H9 (cell line): ENCODE results near the gene FPR2. TPM values are rescaled to one million over a fixed set of nuclear protein-coding genes. Genes with fewer than 3 reads are reported as not detected.

Experiments used
- DNase-seq: peaks from one replicate; pipeline ENCODE4 v3.0.0-alpha.2; 2017
- H2AFZ ChIP-seq: one replicate; pipeline ENCODE4 v1.6.1; 2013; ENCODE audit warnings: mild to moderate bottlenecking, low read length, control low read depth, moderate library complexity
- H2AK5ac ChIP-seq: 2 replicates; pipeline ENCODE4 v1.6.1; 2013; ENCODE audit warnings: low read length, control low read depth, mixed read lengths; ENCODE audit not compliant: insufficient read length
- H2BK120ac ChIP-seq: one replicate; pipeline ENCODE4 v1.6.1; 2013; ENCODE audit warnings: low read depth, mild to moderate bottlenecking, low read length, control low read depth, inconsistent platforms; ENCODE audit not compliant: poor library complexity, severe bottlenecking
- H2BK12ac ChIP-seq: 2 replicates; pipeline ENCODE4 v1.6.1; 2013; ENCODE audit warnings: low read length, control low read depth, mixed read lengths, low read depth; ENCODE audit not compliant: insufficient read length
- H2BK15ac ChIP-seq: 2 replicates; pipeline ENCODE4 v1.6.1; 2013; ENCODE audit warnings: low read depth, low read length, control low read depth
- H2BK20ac ChIP-seq: one replicate; pipeline ENCODE4 v1.6.1; 2013; ENCODE audit warnings: low read depth, mild to moderate bottlenecking, low read length, control low read depth, inconsistent platforms; ENCODE audit not compliant: poor library complexity, severe bottlenecking
- H2BK5ac ChIP-seq: 2 replicates; pipeline ENCODE4 v1.6.1; 2013; ENCODE audit warnings: low read length, control low read depth, mixed read lengths; ENCODE audit not compliant: insufficient read length
- H3K14ac ChIP-seq: 2 replicates; pipeline ENCODE4 v1.6.1; 2013; ENCODE audit warnings: low read length, control low read depth; ENCODE audit not compliant: insufficient read depth
- H3K18ac ChIP-seq: 2 replicates; pipeline ENCODE4 v1.6.1; 2013; ENCODE audit warnings: low read depth, mild to moderate bottlenecking, mixed read lengths, low read length, control low read depth; ENCODE audit not compliant: insufficient read length
- H3K23ac ChIP-seq: 2 replicates; pipeline ENCODE4 v1.6.1; 2013; ENCODE audit warnings: low read length, control low read depth, mixed read lengths, low read depth; ENCODE audit not compliant: insufficient read length
- H3K23me2 ChIP-seq: 2 replicates; pipeline ENCODE4 v1.6.1; 2013; ENCODE audit warnings: low read depth, mild to moderate bottlenecking, mixed read lengths, low read length, control low read depth; ENCODE audit not compliant: insufficient read length, poor library complexity, severe bottlenecking
- H3K27ac ChIP-seq: 2 replicates; pipeline ENCODE4 v1.5.1; 2013; ENCODE audit warnings: low read length, control low read depth, mixed read lengths, low read depth; ENCODE audit not compliant: insufficient read length
- H3K27me3 ChIP-seq: 2 replicates; pipeline ENCODE4 v1.6.1; 2013; ENCODE audit warnings: low read length, control low read depth, inconsistent platforms; ENCODE audit not compliant: insufficient read depth
- H3K4ac ChIP-seq: 2 replicates; pipeline ENCODE4 v1.6.1; 2013; ENCODE audit warnings: low read depth, mild to moderate bottlenecking, control low read depth, inconsistent platforms, low read length, moderate library complexity
- H3K4me1 ChIP-seq: 2 replicates; pipeline ENCODE4 v1.6.1; 2013; ENCODE audit warnings: low read length, control low read depth, inconsistent platforms; ENCODE audit not compliant: insufficient read depth
- H3K4me2 ChIP-seq: 2 replicates; pipeline ENCODE4 v1.6.1; 2013; ENCODE audit warnings: low read length, control low read depth, mixed read lengths; ENCODE audit not compliant: insufficient read length, insufficient read depth
- H3K56ac ChIP-seq: 2 replicates; pipeline ENCODE4 v1.6.1; 2013; ENCODE audit warnings: low read depth, mild to moderate bottlenecking, mixed read lengths, low read length, control low read depth; ENCODE audit not compliant: insufficient read length
- H3K79me1 ChIP-seq: 2 replicates; pipeline ENCODE4 v1.6.1; 2013; ENCODE audit warnings: low read depth, mild to moderate bottlenecking, moderate library complexity, low read length, control low read depth, inconsistent platforms; ENCODE audit not compliant: insufficient read depth, poor library complexity, severe bottlenecking
- H3K79me2 ChIP-seq: 2 replicates; pipeline ENCODE4 v1.6.1; 2013; ENCODE audit warnings: low read length, control low read depth, inconsistent platforms; ENCODE audit not compliant: insufficient read depth
- H3K9ac ChIP-seq: 2 replicates; pipeline ENCODE4 v1.6.1; 2013; ENCODE audit warnings: low read length, control low read depth, mixed read lengths; ENCODE audit not compliant: insufficient read length; ENCODE audit errors: extremely low read depth
- H3K9me3 ChIP-seq: one replicate; pipeline ENCODE4 v1.6.1; 2013; ENCODE audit warnings: low read depth, low read length, inconsistent platforms; ENCODE audit not compliant: control insufficient read depth
- H3T11ph ChIP-seq: one replicate; pipeline ENCODE4 v1.6.1; 2013; ENCODE audit warnings: mild to moderate bottlenecking, low read length, control low read depth, inconsistent platforms
- H4K20me1 ChIP-seq: one replicate; pipeline ENCODE4 v1.6.1; 2013; ENCODE audit not compliant: control insufficient read depth, insufficient read length, insufficient read depth
- H4K5ac ChIP-seq: 2 replicates; pipeline ENCODE4 v1.6.1; 2013; ENCODE audit warnings: low read depth, mild to moderate bottlenecking, mixed read lengths, low read length, control low read depth; ENCODE audit not compliant: insufficient read length
- H4K8ac ChIP-seq: replicated peaks from 2 replicates; pipeline ENCODE4 v1.6.1; 2013; ENCODE audit warnings: low read length, control low read depth, mixed read lengths, low read depth; ENCODE audit not compliant: insufficient read length
- H4K91ac ChIP-seq: 2 replicates; pipeline ENCODE4 v1.6.1; 2013; ENCODE audit warnings: low read depth, mild to moderate bottlenecking, moderate library complexity, mixed read lengths, low read length, control low read depth; ENCODE audit not compliant: insufficient read length
- H3K27ac Mint-ChIP-seq, 3 experiments: 2 replicates in 2 of 3; 3 replicates in 1 of 3; pipeline ENCODE4 v1.8.0; 2020 to 2021; ENCODE audit warnings: mixed read lengths in 3 of 3, mild to moderate bottlenecking in 1 of 3, moderate library complexity in 1 of 3
- H3K27me3 Mint-ChIP-seq: 2 replicates; pipeline ENCODE4 v1.8.0; 2021; ENCODE audit warnings: low read depth, mild to moderate bottlenecking, moderate library complexity, mixed read lengths
- H3K36me3 Mint-ChIP-seq, 3 experiments: 2 replicates in 2 of 3; 3 replicates in 1 of 3; pipeline ENCODE4 v1.8.0; 2020 to 2021; ENCODE audit warnings: low read depth in 3 of 3, mixed read lengths in 3 of 3; ENCODE audit not compliant: insufficient read depth in 1 of 3
- H3K4me1 Mint-ChIP-seq, 2 experiments: 2 replicates each; pipeline ENCODE4 v1.8.0; 2020; ENCODE audit warnings: mixed read lengths in 2 of 2
- H3K4me3 Mint-ChIP-seq, 2 experiments: 2 replicates in 1 of 2; 3 replicates in 1 of 2; pipeline ENCODE4 v1.8.0; 2020 to 2021; ENCODE audit warnings: mild to moderate bottlenecking in 2 of 2, mixed read lengths in 2 of 2, moderate library complexity in 1 of 2
- H3K9me3 Mint-ChIP-seq, 2 experiments: 2 replicates in 1 of 2; 3 replicates in 1 of 2; pipeline ENCODE4 v1.8.0; 2020; ENCODE audit warnings: mild to moderate bottlenecking in 2 of 2, mixed read lengths in 2 of 2, moderate library complexity in 1 of 2
- WGBS: extraction: QIAGEN DNeasy Blood & Tissue Kit; methylation state at CpG from one replicate; pipeline ENCODE4 v1.1.7; 2013; ENCODE audit warnings: missing lambda C conversion rate, low lambda C conversion rate, mixed read lengths; ENCODE audit not compliant: insufficient read length; ENCODE audit errors: extremely low coverage; 5-methylcytosine and 5-hydroxymethylcytosine counted together
- total RNA-seq: library from RNA; stranded (reverse); gene quantifications from 2 replicates; pipeline ENCODE4 v1.2.1, GENCODE V29; 2021
- TF ChIP-seq, protein P1 (sequence below): fragments of 200-600 bp; sonication (generic); conservative IDR thresholded peaks from 3 replicates; pipeline ENCODE4 v1.8.0; 2021; ENCODE audit warnings: antibody characterized with exemption, mild to moderate bottlenecking

FPR2 gene
- total RNA-seq, 1 experiment from 2014 or later = not detected

DNA sequence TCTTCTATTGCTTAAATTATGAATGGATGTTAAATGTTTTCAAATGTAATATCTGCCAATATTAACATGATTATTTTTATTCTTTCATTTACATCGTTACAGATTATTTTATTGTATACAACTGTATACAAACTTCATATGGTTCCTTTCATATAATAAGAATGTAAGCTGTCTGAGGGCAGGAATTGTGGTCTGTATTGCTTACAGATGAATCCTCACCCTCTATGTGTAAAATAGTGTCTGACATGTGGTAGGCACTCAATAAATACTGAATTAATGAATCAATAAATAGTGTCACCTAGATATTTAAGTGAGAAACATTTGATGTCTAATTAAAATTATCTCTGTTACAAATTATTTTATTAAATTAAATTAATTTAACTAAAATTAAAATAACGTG is 41.8 kb downstream of the FPR2 start:
- WGBS = no CpG with 5 or more reads among the region's 2 CpGs

More for the DNA sequence above, 41.8 kb downstream of the FPR2 start:
- peaks cover 5 to 17% (median 16%) of the 10 kb centered on the region in 3 experiments; a peak in 5 of 7 replicates for H3K36me3 Mint-ChIP-seq
- Histone ChIP-seq H2BK20ac (no peak overlapping the region), H3T11ph (no peak overlapping the region), H4K91ac (no peak overlapping the region), H3K79me2 (no peaks in the 10 kb centered on the region), H4K20me1 (no peaks in the 10 kb centered on the region), H3K18ac (no peak overlapping the region), H3K9me3 (no peaks in the 10 kb centered on the region), H2BK5ac (no peak overlapping the region), H3K4ac (no peak overlapping the region), H3K79me1 (no peaks in the 10 kb centered on the region), H3K23me2 (no peaks in the 10 kb centered on the region), H3K9ac (no peak overlapping the region), H4K5ac (no peak overlapping the region), H2AFZ (no peak overlapping the region), H2BK120ac (no peak overlapping the region), H3K14ac (no peak overlapping the region), H3K27ac (no peak overlapping the region), H2BK12ac (no peak overlapping the region), H4K8ac (no peak overlapping the region), H3K27me3 (no peaks in the 10 kb centered on the region), H3K4me2 (no peak overlapping the region), H2AK5ac (no peak overlapping the region), H3K4me1 (no peaks in the 10 kb centered on the region), H3K23ac (no peak overlapping the region), H3K56ac (no peak overlapping the region), H2BK15ac (no peak overlapping the region)
- peaks cover 74 to 89% of the 10 kb centered on the region in 2 experiments for H3K9me3 Mint-ChIP-seq
- DNase-seq = no peak
- no peak overlapping the region for H3K4me3 Mint-ChIP-seq
- peaks cover 0 to 11% of the 10 kb centered on the region in 2 experiments; a peak in 2 of 4 replicates for H3K4me1 Mint-ChIP-seq
- no peak overlapping the region for H3K27ac Mint-ChIP-seq
- H3K27me3 Mint-ChIP-seq = peaks cover 2% of the 10 kb centered on the region; the same call in 1 of the 2 replicates
- TF ChIP-seq, protein P1, sequence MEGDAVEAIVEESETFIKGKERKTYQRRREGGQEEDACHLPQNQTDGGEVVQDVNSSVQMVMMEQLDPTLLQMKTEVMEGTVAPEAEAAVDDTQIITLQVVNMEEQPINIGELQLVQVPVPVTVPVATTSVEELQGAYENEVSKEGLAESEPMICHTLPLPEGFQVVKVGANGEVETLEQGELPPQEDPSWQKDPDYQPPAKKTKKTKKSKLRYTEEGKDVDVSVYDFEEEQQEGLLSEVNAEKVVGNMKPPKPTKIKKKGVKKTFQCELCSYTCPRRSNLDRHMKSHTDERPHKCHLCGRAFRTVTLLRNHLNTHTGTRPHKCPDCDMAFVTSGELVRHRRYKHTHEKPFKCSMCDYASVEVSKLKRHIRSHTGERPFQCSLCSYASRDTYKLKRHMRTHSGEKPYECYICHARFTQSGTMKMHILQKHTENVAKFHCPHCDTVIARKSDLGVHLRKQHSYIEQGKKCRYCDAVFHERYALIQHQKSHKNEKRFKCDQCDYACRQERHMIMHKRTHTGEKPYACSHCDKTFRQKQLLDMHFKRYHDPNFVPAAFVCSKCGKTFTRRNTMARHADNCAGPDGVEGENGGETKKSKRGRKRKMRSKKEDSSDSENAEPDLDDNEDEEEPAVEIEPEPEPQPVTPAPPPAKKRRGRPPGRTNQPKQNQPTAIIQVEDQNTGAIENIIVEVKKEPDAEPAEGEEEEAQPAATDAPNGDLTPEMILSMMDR = no peak
